HG03460 (cell line): Measurements from ENCODE around the gene KRTAP10-7.
"Not testable (repeated sequence)": the region's sequence is repeated elsewhere in the genome, so short reads cannot be mapped to it uniquely, and the experiment has no call there.

Experiments used
- ATAC-seq: cut with Tn5 transposase; IDR thresholded peaks from one replicate; pipeline ENCODE4 v1.9.1; 2021; ENCODE audit not compliant: unreplicated experiment

The KRTAP10-7 gene

DNA sequence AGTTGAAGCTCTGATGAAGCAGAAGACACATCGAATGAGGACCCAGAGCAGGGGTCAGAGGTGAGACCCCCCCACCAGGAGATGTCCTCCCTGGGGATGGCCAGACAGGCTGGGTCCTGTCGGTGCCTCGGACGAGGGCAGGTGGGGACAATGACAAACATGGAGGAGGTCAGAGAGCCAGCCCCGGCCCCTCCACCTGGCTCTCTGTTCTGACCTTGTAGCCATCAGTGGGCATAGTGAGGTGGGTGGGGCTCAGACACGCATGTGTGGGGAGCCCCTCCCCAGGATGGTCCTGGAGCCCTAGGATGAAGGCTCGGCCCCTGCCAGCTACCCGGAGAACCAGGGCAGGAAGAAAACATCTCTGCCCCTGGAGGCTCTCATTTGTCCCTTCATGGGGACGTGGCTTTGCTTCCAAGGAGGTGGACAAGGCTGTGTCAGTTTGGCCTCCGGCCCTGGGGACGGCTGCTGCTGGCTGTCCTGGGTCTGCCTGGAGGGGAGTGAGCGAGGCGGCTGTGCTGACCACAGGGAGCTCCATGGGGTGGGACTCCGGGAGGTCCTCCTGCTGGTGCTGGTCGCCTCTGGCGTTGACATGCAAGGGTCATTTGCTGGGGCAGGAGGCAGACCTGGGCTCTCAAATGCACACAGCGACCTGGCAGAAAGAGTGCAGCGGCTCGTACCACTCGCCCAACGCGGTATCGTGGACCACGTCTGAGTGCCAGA, 10.7 kb upstream of the KRTAP10-7 start:
- ATAC-seq, result no peak

DNA sequence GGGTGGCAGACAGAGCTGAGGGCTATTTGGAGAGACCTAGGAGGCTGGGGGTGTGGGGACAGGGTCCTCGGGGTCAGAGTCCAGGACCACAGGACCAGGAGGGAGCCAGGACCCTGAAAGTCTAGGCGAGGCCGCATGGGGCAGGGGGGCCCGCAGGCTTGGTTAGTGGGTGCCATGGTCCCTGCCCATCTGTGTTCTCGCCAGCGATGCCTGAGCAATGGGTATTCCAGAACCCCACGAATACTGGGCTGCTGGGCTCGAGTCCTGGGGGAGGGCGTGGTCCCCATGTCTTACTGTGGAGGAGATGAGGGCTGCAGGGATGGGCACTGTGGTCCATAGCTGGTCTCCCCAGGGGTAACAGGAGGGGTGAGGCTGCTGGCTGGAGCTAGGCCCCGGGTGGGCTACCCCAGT, 10.1 kb upstream of the KRTAP10-7 start:
- no peak for ATAC-seq

DNA sequence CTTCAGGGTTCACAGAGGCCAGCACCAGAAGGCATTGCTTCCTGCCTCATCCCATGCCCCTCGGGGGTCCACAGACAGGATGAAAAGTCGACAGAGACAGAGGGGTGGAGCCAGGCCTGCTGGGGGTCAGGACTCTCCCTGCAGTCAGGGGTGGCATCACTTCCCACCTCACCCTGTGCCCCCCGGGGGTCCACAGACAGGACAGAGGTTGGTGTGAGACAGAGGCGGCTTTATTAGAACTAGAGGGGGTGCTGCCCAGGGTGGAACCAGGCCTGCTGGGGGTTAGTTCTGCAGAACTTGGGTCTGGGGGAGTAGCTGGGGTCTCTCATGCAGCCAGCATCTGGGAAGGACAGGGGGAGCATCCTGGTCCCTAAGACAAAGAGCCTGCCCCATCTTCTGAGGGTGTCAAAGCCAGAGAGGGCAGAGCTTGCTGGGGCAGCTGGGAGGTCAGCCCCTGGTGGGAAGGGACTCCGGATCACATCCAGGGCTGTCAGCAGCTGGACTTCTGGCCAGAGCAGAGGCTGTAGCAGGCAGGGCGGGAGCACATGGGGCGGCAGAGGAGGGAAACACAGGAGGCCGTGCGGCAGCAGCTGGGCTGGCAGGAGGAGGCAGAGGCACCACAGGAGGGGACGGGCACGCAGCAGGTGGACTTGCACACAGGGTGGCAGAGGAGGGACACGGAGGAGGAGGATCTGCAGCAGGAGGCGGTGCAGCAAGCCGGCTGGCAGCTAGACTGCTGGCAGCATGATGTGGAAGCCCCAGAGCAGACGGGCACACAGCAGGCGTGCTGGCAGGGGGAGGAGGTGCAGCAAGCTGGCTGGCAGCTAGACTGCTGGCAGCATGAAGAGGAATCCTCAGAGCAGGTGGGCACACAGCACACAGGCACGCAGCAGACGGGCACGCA, 9.2 kb upstream of the KRTAP10-7 start:
- ATAC-seq, result not testable (repeated sequence)

DNA sequence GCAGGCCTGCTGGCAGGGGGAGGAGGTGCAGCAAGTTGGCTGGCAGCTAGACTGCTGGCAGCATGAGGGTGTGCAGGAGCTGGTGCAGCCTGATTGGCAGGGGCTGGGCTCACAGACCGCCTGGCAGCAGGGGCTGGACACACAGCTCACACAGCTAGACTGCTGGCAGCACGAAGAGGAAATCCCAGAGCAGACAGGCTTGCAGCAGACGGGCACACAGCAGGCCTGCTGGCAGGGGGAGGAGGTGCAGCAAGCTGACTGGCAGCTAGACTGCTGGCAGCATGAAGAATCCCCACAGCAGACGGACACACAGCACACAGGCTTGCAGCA, 8.6 kb upstream of the KRTAP10-7 start:
- not testable (repeated sequence) for ATAC-seq

DNA sequence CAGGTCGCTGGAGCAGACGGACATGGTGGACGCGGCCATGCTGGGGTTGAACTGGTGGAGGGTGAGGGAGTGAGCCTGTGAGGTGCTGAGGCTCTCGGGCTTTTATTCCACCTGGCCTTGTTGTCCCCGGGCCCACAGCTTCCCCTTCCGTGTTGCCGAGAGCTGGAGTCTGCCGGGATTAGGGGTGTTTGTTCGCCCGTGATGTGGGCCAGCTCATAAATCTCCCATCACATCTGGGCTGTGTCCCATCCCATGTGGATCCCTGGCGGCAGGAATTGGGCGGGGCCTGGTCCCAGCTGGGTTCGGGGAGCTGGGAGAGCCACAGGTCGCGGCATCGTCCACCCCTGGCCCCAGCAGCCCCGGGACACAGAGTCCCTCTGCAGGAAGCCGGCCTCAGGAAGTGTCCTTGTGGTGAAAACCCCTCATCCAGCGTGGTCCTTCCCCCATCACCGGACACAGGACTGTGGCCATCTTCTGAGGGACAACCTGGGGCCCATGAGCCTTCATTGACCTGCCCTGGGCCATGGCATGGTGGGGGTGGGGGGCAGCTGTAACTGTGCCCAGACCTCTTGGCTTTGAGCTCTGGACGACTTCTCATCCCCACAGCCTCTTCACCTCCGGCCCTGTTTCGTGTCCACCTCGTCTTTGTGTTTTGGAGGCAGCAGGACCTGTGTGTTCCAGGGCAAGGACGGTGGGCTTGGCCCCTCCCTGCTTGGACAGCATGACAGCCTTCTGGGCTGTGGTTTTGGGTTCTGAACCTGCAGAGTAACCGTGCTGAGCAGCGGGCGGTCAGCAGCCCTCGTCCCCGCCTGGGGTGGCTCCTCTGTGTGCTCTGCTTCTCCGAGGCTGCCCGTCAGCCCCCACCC, 7.7 kb upstream of the KRTAP10-7 start, which contains the start of gene KRTAP10-6:
KRTAP10-6 (minus strand) TSS at position 60 of the 866 bp plus-strand sequence; CDS start at position 39, 21 bp downstream.
- no peak for ATAC-seq

DNA sequence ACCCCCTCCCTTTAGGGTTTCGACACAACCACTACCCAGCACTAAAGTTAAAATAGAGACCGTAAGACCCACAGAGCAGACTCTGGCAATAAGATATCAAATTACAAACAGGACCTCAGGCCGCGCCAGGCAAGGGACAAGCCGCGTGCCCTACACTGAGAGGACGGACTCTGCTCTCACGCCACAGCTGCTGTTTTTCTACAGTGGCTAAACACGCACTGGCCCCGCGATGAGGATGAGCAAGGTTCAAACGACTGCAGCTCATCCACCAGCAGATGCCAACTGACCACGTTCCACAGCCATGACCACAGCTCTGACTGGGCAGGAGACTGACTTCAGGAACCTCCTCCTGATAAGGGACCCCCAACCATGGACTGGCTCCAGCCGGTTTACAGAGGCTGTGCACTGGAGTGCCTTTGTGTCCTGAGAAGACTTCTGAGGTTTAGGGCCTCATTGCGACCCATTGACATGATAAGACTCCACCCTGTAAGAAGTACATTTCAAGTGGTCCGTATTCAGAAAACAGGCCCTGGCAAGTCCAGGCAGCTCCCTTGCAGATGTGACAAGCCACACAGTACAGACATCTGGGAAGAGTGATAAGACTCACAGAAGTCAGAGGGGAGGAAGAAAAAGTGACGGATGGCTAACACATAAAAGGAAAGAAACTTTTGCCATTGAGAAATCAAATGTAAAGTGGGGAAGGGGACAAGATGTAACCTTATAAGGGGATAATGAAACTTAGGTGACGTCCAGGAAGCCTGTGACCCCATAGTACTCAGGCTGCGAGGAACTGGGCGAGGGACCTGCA, 6.6 kb upstream of the KRTAP10-7 start:
- ATAC-seq, result no peak

DNA sequence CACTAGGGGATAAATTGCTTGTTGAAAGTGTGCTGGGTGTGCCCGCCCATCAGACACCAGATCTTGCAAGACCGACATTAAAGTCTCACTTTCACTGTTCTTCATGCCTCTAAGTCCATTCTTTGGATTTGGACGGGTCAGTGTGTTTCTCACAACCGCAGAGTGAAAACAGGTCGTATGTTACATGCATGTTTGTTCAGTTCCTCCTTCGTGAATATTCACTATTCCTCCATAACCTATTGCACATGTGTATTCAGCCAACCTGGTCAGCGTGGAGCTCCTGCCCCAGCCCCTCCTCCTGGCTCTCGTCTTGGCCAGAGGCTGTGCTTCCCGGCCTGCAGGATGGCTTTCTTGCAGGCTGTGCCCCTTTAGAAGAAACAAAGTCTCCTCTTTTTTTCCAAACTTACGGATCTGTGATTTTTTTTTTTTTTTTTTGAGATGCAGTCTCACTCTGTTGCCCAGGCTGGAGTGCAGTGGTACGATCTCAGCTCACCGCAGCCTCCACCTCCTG, 5.9 kb upstream of the KRTAP10-7 start:
- ATAC-seq, result no peak

DNA sequence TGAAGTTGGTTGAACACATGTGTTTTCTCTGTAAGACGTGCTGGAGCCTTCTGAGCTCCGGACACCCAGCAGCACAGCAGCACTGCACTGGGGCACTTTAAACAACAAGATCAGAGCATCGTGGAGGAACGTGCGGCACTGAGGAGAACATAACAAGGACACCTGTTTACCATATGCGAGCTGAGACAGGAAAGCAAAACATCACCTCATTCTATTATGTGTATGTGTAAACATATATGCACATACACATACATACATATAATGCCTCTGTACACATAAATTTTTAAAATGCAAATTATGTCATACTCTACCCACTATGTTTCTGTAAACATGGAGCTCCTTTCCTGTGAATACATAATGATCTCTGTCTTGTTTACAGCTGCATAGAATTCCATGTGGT, 4.9 kb upstream of the KRTAP10-7 start:
- ATAC-seq, result no peak

DNA sequence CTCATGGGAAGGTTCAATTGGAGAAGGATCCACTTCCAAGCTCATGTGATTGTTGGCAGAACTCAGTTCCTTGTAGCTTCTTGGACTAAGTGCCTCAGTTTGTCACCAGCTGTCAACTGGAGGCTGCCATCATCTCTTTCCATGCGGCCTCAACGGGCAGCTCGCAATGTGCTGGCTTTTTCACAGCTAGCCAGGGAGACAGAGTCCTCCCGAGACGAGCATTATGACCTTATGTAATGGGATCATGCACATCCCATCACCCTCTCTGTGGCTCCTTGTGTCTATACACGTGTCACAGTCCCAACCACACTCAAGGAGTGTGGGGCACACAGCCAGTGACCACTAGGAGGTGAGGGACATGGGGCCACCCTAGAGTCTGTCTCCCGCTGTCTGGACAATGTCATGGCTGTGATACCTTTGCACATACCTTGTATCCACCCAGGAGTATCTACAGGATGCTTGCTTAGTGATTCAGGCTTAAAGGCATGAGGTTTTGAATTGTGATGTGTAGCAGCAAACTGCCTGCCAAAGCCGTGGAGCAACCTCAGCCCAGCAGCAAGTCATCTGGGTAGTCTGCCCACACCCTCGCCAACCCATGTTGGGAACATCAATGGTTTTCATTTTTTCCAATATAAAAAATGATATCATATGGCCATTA, 4.2 kb upstream of the KRTAP10-7 start:
- no peak for ATAC-seq

DNA sequence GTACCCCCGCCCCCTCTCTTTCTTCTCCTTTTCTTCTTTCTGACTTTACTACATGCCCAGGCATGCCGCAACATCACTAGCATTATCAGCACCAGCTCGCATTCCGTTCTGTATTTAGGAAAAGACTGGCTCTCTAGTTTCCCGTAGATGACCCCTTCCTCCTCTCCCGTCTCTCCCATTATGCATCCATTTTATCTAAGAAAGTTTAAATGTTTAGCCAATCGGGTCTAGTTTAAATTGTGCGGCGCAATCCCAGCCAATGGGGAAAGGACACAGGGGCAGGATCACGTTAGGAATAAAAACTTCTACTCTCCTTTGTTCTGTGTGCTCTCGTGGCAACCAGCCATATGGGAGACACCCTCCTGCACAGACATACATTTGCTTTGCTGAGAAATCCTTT, 2.3 kb upstream of the KRTAP10-7 start:
- no peak for ATAC-seq

DNA sequence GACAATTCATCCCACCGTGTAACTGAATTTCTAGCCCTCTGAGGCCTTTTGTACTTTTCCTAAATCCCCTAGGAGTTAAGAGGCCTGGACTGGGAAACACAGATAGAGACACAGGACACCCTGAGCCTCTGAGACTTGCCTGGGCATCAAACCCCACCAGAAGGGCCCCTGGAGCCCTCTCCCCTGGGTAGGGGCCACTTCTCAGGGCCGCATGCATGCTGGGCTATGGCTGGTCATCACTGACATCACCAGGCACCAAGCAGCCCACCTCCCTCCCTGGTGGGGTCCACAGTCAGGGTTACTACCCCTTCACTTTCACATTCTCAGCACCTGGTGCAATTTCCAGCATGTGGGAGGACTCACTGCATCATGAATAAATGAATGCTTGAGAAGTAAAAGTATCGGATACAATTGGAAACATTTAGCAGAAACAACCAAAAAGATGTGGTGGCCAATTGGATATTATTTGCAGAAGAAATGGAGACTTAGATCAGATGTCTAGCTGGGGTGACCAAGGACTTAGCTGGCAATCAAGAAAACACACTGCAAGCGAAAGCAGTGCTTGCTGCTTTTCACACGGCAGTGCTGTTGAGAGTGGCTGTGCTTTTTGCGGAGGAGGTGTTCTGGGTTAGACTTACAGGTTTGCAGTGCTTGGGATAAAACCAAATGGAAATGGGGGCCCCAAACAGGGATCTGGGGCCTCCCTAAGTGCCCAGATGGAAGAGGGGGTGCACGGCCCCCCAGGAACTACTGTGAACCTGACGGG, 950 bp upstream of the KRTAP10-7 start:
- ATAC-seq, result no peak

DNA sequence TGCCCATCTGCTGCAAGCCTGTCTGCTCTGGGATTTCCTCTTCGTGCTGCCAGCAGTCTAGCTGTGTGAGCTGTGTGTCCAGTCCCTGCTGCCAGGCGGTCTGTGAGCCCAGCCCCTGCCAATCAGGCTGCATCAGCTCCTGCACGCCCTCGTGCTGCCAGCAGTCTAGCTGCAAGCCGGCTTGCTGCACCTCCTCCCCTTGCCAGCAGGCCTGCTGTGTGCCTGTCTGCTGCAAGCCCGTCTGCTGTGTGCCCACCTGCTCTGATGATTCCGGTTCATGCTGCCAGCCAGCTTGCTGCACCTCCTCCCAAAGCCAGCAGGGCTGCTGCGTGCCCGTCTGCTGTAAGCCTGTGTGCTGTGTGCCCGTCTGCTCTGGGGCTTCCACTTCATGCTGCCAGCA, 694 bp downstream of the KRTAP10-7 start:
- not testable (repeated sequence) for ATAC-seq

DNA sequence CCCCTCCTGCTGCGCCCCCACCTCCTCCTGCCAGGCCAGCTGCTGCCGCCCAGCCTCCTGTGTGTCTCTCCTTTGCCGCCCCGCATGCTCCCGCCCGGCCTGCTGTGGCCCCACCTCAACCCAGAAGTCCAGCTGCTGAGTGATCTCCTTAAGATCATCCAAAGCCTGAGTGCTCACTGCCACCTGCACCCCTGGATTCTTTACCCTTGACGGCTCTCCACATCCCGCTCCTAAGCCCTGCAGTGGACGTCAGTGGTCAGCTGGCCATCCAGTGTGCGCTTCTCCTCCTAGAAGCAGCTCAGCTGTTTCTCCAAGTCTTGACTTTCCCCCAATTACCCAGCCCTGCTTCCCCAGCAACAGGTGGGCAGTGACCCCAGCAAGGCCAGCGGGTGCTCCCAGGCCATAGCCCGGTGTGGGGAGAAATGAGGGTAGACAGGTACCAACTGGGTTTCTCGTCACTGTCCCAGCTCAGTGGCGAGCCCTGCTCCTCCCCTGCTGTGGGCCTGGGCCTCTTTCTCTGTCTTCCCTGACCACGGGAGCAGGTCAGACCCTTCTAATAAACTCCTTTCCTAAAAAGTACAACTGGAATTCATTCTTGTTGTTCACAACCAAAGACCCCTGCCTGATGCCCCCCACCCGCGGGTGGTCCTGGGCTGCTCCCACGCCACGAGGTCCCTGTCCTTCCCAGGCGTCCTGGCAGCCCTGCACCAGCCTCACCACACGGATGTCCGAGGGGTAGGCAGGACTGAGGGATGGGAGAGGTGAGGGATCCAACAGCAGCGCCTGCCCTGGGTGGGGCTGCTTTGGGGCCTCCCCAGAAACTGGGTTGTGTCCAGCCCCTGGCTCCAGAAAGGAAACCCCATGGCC, 1.4 kb downstream of the KRTAP10-7 start:
- ATAC-seq, result no peak

DNA sequence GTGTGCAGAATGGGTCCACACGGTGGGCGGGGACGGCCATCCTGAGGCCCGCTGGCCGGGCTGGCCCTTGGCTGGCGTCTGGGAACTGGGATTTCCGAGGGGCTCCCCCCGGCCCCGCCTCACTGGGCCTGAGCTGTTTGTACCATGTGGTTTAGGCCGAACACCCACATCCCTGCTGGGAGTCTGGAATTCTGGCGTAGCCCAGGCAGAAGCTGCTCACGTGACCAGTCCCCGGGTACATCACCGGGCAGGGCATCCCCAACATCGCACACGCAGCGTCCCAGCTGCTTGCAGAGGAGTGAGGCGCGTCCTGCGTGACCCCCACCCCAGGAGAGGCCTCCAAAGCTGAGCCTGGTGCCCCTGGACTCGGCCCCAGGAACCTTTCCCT, 2.1 kb downstream of the KRTAP10-7 start:
- ATAC-seq, result no peak

DNA sequence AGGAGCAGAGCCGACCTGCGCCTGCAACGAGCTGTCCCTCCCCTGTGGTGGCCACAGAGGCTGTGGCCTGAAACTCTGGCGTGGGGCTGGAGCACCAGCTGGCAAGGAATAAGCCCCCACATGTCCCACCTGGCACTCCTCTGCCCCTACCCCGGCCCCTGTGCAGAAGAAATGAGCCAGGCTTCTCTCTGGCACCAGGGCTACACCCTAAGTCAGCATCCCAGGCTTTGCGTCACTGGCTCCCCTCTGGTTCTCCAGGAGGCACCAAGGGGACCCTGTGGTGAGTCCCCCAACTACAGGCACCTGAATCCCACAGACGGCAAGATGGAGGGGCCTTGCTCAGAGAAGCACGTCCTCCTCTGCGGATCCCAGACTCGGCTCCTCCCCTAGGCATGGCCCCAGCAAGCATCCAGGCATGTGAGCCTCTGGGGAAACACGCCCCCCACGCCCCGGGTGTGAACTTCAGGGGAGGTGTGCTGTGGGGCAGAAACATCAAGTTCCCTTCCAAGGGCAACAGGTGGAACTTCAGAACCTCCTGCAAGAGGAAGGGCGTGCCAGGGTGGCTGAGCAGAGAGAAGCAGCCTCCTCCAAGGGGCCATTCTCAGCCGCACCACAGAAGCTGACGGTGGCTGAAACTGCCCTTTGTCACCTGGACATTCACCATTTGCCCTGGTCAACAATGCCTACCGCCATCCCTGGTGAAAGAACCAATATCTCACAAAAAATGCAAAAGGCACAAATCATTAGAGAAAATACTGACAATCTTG, 2.9 kb downstream of the KRTAP10-7 start:
- no peak for ATAC-seq

DNA sequence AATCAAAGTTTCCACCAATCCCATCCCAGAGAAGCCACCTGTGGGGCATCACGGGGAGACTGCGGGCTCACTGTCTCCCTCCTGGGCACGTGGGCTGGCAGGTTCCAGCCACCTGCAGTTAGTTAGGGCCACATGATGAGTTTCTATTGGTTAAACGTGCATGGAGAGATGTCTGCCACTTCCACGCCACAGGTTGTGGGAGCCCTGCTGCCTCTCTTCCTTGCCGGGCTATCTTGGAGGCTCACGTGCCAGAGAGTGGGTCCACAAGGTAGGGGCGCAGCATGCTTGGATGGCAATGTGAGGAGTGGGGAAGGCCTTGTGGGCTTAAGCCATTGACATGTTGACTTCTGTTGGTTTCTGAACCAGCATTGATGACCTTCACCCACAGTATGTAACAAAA, 3.5 kb downstream of the KRTAP10-7 start:
- ATAC-seq, result no peak

DNA sequence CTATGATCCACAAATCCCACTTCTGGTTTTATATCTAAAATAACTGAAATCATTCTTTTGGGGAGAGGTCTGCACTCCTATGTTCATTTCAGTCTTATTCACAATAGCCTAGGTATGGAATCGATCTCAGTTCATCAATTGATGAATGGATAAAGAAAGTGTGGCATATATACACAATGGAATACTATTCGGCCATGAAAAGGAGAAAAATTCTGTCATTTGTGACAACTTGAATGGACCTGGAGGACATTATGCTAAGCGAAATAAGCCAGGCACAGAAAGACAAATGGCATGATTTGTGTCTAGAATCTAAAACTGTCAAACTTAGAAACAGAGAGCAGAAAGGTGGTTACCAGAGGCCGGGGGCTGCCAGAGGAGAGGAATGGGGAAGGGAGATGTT, 6.1 kb downstream of the KRTAP10-7 start:
- no peak for ATAC-seq
